ENCODE measurements around the gene TIAL1.

Gene TIAL1

DNA sequence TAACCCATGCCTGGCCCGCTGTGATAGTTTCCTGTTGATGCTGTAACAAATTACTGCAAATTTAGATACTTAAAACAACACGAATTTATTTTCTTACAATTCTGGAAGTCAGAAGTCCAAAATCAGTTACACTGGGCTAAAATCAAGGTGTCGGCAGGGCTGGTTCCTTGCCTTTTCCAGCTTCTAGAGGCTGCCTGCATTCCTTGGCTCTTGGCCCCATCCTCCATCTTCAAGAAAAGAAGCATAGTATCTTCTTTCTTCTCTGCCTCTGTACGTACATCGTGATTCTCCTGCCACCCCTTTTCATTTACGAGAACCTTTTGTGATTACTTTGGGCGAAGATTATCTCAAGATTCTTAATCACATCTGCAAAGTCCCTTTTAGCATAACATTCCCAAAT lies 1.6 kb upstream of the TIAL1 start:
- no peak for DNase-seq (ENCODE audit: extremely low read depth, low read depth)
- no peak overlapping the region for H3K4me3 ChIP-seq (replicated peaks; ENCODE audit: low read depth, low read length)
- TF ChIP-seq, protein P1, sequence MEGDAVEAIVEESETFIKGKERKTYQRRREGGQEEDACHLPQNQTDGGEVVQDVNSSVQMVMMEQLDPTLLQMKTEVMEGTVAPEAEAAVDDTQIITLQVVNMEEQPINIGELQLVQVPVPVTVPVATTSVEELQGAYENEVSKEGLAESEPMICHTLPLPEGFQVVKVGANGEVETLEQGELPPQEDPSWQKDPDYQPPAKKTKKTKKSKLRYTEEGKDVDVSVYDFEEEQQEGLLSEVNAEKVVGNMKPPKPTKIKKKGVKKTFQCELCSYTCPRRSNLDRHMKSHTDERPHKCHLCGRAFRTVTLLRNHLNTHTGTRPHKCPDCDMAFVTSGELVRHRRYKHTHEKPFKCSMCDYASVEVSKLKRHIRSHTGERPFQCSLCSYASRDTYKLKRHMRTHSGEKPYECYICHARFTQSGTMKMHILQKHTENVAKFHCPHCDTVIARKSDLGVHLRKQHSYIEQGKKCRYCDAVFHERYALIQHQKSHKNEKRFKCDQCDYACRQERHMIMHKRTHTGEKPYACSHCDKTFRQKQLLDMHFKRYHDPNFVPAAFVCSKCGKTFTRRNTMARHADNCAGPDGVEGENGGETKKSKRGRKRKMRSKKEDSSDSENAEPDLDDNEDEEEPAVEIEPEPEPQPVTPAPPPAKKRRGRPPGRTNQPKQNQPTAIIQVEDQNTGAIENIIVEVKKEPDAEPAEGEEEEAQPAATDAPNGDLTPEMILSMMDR (IDR thresholded peaks at IDR 0.05; ENCODE audit: low read depth, low read length, missing control alignments), result no peak

DNA sequence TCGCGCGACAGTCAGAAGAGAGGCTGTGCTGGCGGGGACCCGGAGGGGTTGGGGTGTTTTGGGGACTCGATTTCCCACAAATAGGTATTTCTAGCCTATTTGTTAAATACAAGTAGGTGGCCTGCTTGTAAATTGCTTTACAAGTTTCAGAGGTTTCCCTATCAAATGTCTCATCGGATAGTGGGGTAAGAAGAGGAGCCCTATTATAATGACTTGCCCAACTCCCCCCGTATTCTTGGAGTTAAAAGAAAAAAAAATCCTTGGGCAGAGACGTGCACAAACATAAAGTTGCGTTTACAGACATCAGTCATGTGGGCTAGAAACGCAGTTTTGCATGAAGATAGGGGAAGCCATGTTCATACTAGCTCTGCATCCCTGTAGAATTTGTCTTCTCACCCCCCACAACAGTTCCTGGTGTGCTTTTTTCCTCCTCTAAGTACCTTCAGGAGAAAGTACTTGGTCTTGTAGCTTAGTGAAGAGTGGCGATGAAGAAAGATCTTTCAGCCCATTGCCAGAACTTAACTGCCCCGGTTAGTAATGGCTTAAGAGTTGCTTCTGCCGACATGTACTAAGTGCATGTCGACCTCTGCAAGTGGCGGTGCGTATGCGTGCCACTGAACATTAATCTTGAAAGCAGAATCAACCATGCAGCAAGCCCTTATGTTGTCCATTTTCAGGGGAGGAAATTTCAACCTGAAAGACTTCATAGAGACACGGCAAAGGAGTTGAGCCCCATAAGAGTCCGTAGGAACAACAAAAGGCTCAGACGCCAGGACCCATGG lies 832 bp upstream of the TIAL1 start:
- TF ChIP-seq, protein P1 (IDR thresholded peaks at IDR 0.05; ENCODE audit: low read depth, low read length, missing control alignments), result no peak
- H3K4me3 ChIP-seq (replicated peaks; ENCODE audit: low read depth, low read length), result peak overlapping the region; percentile 93
- no peak for DNase-seq (ENCODE audit: extremely low read depth, low read depth)

DNA sequence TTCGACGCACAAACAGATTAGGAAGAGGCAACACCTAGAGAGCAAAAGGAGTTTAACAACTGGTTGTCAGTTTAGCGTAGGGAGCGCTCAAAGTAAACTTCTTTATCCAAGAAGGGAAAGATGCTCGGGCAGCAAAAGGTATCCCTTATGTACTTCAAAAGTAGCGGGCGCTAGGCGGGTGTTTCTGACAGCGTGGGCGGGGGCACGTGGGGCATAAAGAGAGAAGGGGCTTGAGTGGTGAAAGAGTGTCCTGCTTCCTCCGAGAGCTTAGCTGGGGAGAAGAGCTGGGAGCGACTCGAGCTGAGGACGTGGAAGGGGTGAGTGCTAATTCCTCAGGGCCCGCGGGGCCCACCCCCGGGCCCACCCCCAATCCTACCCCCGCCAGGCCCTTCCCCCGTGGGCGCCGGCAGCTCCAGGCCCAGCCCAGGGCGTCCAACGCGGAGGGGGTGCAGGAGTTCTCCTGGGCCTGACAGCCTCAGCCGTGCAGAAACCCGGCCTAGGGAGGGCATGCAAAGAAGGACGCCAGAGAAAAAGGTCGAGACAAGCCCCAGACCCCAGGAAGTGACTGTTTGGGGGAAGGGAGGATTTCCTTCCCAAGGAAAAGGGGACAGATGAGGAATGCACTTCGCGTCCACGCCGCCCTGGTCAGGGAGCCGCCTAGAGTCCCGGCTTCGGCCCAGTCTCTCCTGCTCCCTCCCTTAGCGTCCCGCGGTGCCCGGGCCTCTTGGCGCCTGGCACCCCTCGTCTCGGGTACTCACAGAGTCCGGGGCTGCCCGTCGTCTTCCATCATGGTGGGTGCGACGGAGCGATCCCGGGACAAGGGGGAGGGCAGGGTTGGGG lies 868 bp downstream of the TIAL1 start:
- DNase-seq (ENCODE audit: extremely low read depth, low read depth), result no peak

DNA sequence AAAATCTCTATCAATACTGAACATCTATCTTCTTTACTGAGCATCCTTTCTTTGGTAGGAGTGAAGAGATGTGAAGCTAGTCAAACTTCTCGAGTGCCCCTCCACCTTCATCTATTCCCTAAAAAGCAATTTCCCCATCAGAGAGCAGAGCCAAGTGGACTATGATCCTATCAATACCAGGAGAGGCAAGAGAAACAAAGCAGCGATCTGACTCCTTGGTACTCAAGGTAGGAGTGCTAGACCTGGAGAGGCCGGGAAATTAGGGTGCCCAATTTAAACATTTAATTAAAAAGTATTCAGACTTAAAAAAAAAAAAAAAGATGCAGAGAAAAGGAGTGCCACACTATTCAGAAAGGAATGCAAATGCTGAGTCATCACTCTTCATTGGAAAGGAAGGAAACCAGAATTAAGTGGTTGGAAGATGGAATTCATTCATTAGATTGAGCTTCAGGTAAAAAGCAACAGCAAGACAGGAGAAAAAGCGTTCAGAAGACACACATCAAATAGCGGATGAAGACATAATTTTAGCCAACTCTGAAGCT lies 1.6 kb downstream of the TIAL1 start:
- peak overlapping the region; percentile 93 for H3K4me3 ChIP-seq (replicated peaks; ENCODE audit: low read depth, low read length)
- TF ChIP-seq, protein P1 (IDR thresholded peaks at IDR 0.05; ENCODE audit: low read depth, low read length, missing control alignments), result no peak
- DNase-seq (ENCODE audit: extremely low read depth, low read depth), result no peak

More for the DNA sequence above, 868 bp downstream of the TIAL1 start:
- TF ChIP-seq, protein P1 (IDR thresholded peaks at IDR 0.05; ENCODE audit: low read depth, low read length, missing control alignments), result no peak
- peak overlapping the region; percentile 93 for H3K4me3 ChIP-seq (replicated peaks; ENCODE audit: low read depth, low read length)

DNA sequence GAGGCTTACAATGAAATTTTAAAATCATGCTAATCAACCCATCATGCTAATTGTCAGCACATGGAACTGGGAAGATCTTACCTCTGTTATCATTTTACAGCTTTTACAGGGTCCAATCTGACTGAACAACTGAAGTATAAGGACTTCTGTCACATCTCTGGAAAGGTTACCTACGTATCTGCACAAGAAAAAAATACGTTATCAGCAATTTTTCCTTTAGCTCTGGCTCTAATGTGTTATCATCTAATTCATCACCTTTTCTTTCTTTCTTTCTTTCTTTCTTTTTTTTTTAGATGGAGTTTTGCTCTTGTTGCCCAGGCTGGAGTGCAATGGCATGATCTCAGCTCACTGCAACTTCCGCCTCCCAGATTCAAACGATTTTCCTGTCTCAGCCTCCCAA lies 8.7 kb downstream of the TIAL1 start:
- no peak for DNase-seq (ENCODE audit: extremely low read depth, low read depth)
- no peak overlapping the region for H3K4me3 ChIP-seq (replicated peaks; ENCODE audit: low read depth, low read length)
- TF ChIP-seq, protein P1 (IDR thresholded peaks at IDR 0.05; ENCODE audit: low read depth, low read length, missing control alignments), result no peak

DNA sequence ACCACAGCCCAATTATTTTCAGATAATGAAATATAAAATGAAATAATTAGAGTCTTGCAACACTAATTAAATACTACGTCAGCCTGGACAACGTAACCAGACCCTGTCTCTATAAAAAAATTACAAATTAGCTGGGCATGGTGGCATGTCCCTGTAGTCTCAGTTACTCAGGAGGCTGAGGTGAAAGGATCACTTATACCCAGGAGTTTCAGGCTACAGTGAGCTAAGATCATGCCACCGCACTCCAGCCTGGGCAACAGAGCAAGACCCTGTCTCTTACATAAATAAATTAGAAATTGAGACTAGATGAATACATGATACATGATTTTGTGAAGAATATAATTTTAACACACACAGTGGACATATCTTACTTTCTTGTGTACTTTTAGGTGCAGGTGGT lies 18.4 kb downstream of the TIAL1 start:
- no peak for DNase-seq (ENCODE audit: extremely low read depth, low read depth)
- TF ChIP-seq, protein P1 (IDR thresholded peaks at IDR 0.05; ENCODE audit: low read depth, low read length, missing control alignments), result no peak
- H3K4me3 ChIP-seq (replicated peaks; ENCODE audit: low read depth, low read length), result no peak overlapping the region
